AML-193 (cell line): ENCODE measurements around the gene SLC35E3.
"Not testable (repeated sequence)": the region's sequence is repeated elsewhere in the genome, so short reads cannot be mapped to it uniquely, and the experiment has no call there.

ENCODE experiments used
- DNase-seq, 2 experiments: peaks; one replicate each; lab custom pipeline; 2025; lab: John Stamatoyannopoulos, UW

The SLC35E3 gene

GRCh38 chr12:68794653-68795251, 48.8 kb downstream of the SLC35E3 start:
- DNase-seq = no peak

- no peak for DNase-seq
Observed at GRCh38 chr12:68796399-68796798, 50.4 kb downstream of the SLC35E3 start.

GRCh38 chr12:68798882-68799234, 52.9 kb downstream of the SLC35E3 start:
- DNase-seq = no peak

DNA sequence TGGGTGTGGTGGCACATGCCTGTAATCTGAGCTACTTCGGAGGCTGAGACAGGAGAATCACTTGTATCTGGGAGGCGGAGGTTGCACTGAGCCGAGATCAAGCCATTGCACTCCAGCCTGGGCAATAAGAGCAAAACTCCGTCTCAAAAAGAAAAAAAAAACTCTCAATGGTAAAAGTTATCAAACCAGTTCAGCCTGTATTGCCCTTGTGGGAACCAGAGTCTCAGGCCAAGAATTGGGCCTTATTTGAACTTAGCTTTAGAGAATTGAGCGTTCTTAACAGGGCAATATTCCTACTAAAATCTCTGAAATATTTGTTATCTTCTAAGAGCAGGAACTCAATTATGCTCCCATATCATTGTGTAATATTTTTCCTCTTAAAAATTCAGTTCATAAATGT, 54.3 kb downstream of the SLC35E3 start:
- no peak for DNase-seq

GRCh38 chr12:68801124-68801523, 55.1 kb downstream of the SLC35E3 start:
- not testable (repeated sequence) for DNase-seq

DNA sequence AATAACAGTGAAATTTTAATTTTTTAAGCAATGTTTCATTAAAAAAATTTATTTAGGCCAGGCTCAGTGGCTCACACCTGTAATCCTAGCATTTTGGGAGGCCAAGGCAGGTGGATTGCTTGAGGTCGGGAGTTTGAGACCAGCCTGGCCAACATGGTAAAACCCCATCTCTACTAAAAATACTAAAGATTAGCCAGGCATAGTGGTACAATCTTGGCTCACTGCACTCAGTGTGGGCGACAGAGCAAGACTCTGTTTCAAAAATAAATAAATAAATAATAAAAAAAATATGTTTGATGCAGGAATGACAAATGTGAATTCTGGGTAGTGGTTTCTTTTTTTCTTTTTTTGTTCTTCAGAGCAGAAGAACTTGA, 56.4 kb downstream of the SLC35E3 start:
- not testable (repeated sequence) for DNase-seq

DNA sequence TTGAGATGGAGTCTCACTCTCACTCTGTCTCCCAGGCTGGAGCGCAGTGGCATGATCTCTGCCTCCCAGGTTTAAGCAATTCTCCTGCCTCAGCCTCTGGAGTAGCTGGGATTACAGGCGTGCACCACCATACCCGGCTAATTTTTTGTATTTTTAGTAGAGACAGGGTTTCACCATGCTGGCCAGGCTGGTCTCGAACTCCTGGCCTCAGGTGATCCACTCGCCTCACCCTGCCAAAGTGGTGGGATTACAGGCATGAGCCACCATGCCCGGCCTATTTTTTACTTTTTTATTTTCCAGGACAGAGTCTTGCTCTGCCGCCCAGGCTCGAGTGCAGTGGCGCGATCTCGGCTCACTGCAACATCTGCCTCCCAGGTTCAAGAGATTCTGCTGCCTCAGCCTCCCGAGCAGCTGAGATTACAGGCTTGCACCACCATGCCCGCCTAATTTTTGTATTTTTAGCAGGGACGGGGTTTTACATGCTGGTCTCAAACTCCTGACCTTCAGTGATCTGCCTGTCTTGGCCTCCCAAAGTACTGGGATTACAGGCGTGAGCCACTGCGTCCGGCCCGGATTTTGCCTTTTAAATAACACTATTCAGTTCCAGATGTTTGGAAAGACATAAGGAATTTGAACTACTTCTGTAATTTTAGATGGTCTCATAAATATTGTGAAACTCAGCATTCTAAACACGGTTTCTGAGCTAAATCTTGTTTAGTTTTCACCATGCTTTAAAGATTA, 57.1 kb downstream of the SLC35E3 start:
- DNase-seq = not testable (repeated sequence)

- no peak for DNase-seq
Observed at GRCh38 chr12:68803948-68804656, 58.1 kb downstream of the SLC35E3 start.

- DNase-seq = no peak
Observed at GRCh38 chr12:68804657-68805591, 58.9 kb downstream of the SLC35E3 start.

DNA sequence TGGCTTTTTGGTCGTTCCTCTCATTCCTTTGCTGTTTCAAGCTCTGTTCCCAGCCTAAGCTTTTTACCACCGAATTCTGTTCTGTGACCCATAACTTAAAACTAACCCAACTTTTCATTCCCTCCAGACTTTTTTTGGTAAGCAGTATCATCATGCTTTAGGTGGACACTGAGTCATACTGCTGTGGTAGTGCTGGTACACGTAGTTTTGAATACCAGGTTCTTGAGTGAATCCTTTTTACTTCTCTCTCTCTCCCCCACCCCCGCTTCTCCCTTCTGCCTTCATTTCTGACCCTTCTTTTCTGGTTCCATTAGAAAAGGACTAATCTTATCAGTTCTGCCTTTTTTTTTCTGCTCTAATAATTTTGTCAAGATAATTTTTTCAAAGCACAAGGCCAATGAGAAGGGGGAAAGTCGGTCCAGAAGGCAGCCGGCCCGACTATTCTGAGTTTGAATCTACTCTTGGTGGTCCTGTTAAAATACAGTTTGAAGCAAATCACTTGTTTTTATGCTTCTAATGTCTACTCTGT, 59.7 kb downstream of the SLC35E3 start:
- DNase-seq = no peak

- no peak for DNase-seq
Observed at GRCh38 chr12:68806488-68807237, 60.7 kb downstream of the SLC35E3 start.

DNA sequence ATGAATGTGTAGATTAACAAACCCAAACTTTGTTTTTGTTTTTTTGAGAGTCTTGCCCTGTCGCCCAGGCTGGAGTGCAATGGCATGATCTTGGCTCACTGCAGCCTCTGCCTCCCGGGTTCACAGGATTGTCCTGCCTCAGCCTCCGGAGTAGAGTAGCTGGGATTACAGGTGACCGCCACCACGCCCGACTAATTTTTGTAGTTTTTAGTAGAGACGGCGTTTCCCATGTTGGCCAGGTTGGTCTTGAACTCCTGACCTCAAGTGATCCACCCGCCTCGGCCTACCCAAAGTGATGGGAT, 61.2 kb downstream of the SLC35E3 start:
- DNase-seq = not testable (repeated sequence)

DNA sequence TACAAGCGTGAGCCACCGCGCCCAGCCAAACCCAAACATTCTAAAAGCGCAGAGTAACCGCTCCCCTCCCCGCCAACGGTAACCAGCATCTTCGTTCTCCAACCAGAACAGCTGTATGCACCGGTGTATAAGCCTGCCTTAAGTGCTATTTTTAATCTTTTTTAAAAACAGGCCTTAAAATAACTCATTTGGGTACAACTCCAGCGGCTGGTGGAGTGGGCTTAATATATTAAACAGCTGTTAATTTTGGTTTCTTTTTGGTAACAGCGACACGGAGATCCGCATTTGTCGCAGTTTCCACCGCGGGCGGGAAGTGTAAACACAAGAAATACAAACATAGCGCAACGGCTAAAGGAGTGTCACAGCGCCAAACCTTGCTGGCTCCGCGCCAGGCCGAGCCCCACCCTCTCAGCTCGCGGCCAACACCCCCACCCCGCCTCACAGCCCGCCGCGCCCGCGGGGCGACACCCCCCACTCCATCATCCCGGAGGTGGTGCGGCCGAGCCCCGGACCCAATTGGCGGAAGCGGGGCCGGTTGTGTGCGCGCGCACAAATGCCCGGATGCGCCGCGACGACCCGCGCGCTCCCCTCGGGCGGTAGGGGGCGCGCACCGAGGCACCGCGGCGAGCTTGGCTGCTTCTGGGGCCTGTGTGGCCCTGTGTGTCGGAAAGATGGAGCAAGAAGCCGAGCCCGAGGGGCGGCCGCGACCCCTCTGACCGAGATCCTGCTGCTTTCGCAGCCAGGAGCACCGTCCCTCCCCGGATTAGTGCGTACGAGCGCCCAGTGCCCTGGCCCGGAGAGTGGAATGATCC, 61.8 kb downstream of the SLC35E3 start, which contains the start of gene MDM2:
MDM2 (plus strand) TSS at position 602 of the 812 bp plus-strand sequence. CDS start 301 bp downstream, outside the sequence.
- peak; percentile 64 to 75 for DNase-seq

GRCh38 chr12:68808388-68809189, 62.6 kb downstream of the SLC35E3 start:
- peak; percentile 49 to 64 for DNase-seq

- DNase-seq = no peak
Observed at GRCh38 chr12:68809190-68810026, 63.4 kb downstream of the SLC35E3 start.

DNA sequence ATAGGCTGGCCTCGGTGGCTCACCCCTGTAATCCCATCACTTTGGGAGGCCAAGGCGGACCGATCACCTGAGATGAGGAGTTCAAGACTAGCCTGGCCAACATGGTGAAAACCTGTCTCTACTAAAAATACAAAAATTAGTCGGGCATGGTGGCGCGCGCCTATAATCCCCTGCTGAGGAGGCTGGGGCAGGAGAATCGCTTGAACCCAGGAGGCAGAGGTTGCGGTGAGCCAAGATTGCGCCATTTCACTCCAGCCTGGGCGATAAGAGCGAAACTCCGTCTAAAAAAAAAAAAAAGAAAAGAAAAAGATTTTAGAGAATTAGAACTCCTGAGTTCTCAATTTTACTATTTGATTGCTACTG, 64.0 kb downstream of the SLC35E3 start:
- DNase-seq = not testable (repeated sequence)

GRCh38 chr12:68811573-68811972, 65.6 kb downstream of the SLC35E3 start:
- DNase-seq = not testable (repeated sequence)

DNA sequence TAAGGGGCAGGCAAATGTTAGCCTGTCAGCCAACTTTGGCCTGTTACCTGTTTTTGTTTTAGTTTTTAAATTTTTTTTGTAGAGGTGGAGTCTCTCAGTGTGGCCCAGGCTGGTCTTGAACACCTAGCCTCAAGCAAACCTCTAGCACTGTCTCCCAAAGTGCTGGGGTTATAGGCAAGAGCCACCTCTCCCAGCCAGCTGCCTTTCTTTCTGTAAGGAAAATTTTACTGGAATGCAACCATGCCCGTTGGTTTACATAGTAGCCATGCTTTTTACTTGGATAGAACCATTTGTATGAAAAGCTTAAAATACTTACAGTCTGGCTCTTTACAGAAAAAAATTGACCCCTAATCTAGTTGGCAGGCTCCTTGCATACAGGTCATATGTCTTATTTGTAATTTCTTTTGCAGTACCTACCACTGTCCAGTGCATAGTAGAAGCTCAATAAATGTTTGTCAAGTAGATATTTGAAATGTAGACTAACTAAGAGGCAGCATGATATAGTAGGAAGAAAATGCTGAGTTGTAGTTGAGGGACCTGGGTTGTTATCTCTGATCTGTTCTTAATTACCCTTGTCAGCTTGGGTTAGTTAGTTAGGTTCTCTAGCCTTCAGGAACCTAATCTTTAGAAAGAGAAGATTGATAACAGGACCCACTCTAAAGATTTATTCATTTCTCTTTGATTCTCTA, 66.7 kb downstream of the SLC35E3 start:
- no peak for DNase-seq
